T-helper 1 cell treated with Interleukin-12 subunit alpha and Interleukin-12 subunit beta and Interleukin-4 antibody, amounts not matched to agents 30 ng/mL and 1 ng/mL, for 36 hours (primary cell): Measurements from ENCODE around the gene PTGES. TPM values are rescaled to one million over a fixed set of nuclear protein-coding genes. Genes with fewer than 3 reads are reported as not detected.

Experiments
- intact Hi-C: fragments of 100-400 bp; cut with micrococcal nuclease; formaldehyde crosslinking; loops from one replicate; pipeline ENCODE4 v1.15.1; 2024
- total RNA-seq: library from RNA; stranded (reverse); gene quantifications from 2 replicates; pipeline ENCODE4 v1.2.3, GENCODE V29; 2022

PTGES gene
- total RNA-seq, 1 donor from 2014 or later = 0.12 TPM

DNA sequence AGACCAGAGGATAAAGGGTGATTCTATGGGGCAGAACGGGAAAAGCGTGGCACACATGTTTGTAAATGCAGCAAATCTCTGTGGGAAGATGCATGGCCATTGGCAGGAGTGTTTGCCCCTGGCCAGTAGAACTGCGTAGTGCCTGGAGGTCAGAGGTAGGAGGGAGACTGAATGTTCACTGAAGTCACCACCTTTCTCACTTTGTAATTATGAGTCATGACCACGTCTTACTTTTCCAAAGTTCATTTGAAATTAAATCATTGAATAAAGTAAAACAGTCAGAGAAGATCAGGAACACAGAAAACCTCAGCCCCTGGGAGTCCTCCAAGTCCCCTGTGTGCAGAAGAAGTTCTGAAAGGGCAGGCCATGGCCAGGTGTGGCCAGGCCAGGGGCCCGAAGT, 4.6 kb downstream of the PTGES start:
- intact Hi-C loops = no loop called here

DNA sequence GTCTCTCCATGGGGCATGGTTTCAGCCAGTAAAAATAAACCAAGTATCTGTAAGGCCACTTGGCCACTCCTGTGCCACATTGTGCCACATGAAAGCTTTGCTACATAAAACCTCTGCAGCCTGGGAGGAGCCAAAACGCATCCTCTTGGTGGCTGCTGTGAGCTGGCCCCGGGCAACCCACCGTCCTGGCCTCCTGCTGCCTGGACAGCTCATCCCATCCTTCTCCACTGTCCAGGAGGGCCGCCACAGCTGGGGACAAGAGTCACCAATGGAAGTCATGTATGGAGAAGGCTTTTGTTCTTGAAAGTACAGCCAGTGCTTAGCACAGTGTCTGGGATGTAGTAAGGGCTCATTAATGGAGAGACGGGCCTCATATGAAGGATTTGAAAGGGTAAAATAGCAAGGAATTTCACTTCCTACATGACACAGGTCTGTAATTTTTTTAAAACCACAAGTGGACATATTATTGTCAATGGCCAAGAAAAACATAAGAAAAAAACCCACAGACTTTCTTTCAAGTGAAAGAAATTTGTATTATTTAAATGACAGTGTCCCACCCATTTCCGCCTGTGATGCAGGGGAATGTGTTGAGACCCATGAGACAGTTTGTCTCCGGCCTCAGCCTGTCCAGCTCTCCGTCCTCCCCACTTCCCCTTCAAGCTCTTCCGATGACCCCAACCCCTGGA, 6.6 kb downstream of the PTGES start:
- intact Hi-C loops = no loop called here

GRCh38 chr9:129745200-129745599, 7.6 kb downstream of the PTGES start:
- intact Hi-C loops = no loop called here

DNA sequence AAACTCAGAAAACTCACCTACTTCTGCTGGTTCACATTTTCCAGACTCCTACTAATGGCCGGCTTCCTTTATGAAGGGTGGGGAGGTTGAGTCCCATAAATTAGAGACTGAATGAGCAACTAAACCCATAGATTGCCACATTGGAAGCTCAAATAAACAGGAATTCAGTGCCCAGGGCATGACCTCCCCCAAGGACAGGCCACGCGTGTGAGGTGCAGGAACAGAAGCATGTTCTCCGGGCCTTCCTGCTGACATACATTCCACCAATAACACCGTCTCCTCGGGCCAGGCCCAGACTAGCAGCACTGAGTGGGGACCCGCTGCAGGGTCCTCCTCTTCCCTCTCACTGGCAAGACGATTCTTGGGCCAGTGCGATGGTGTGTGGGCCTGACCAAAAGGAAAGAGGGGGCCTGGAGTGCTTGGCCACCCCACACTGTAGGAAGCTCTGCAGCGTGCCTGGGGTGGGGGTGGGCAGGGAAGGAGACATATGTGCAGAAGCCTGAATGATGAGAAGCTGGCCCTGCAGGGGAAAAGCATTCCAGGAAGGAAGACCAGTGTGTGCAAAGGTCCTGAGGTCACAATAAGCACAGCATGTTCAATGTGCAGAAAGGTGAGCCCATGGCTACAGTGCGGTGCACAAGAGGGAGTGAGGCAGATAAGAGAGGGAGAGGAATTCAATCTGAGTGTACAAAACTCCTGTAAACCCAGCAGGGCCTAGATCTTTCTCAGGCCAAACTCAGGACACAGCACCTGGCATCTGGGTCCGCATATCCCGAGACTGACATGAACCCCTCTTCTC, 12.0 kb downstream of the PTGES start:
- intact Hi-C loops = no loop called here

GRCh38 chr9:129740174-129740573, 12.7 kb downstream of the PTGES start:
- intact Hi-C loops = no loop called here

DNA sequence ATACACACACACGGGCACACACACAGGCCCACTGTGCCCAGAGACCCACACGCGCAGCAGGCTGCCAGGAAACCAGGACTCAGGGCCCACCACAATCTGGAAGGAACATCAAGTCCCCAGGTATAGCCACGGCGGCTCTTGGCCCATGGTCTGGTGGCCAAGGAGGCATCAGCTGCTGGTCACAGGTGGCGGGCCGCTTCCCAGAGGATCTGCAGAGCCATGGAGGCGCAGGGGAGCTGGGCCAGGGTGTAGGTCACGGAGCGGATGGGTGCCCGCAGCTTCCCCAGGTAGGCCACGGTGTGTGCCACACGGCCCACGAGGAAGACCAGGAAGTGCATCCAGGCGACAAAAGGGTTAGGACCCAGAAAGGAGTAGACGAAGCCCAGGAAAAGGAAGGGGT, 13.4 kb downstream of the PTGES start:
- intact Hi-C loops = loop anchor here (5.0 kb wide), 1 partner anchor 148 kb away; no protein-coding TSS in a partner anchor

DNA sequence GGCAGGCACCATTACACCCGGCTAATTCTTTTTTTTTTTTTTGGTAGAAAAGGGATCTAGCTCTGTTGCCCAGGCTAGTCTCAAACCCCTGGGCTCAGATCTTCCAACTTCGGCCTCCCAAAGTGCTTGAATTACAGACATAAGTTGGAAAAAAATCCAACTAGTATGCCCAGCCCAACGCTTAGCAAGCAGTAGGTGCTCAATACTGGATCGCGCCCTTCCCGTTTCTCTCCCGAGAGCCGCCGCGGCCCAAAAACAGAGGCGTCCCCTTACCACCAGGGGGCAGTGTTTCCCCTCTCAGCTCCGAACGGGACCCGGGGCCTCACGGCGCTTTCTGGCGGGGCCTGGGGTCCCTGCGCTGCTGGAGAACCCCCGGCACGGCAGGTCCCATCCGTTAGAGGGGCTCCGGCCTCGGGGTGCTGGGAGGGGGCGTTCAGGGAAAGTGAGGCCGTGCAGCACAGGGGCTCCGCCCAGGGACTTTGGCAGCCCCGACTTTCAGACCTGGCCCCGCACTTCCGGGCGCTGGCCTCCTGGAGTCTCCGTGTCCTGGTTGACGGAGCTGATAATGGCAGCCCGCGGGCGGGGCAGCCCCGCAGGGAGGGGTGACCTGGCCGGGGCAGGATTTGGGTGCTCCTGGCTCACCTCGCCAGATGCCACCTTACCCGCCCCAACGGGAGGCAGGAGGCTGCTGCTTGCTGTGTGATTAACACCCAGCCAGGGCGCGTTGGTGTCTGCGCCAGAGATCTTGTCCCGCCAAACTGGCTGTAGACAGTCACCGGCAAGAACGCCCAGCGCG, 15.2 kb downstream of the PTGES start:
- intact Hi-C loops = loop anchor here (1.0 to 5.0 kb wide), 5 partner anchors 11 to 150 kb away; partner anchors contain the start of gene ASB6

- intact Hi-C loops = loop anchor here (5.0 kb wide), 1 partner anchor 151 kb away; no protein-coding TSS in a partner anchor
These were observed 16.5 kb downstream of the PTGES start for GRCh38 chr9:129736334-129736733.

- intact Hi-C loops = loop anchor here (5.0 kb wide), 1 partner anchor 152 kb away; no protein-coding TSS in a partner anchor
These were observed 17.3 kb downstream of the PTGES start for GRCh38 chr9:129735546-129735945.

DNA sequence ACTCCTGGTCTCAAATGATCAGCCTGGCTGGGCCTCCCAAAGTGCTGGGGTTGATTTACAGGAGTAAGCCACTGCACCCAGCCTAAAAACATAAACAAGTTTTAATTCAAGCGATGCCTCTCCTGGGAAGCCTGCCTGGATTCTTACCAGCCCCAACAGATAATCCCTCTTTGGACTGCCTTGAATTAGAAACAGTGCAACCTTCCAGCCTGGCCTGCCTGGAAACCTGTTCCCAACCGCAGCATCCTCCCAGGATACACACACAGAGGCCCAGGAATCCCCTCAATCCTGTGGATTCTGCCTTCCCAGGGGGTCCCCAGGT, 19.2 kb downstream of the PTGES start:
- intact Hi-C loops = no loop called here

- intact Hi-C loops = no loop called here
These were observed 19.8 kb downstream of the PTGES start for GRCh38 chr9:129732946-129733631.

GRCh38 chr9:129732100-129732499, 20.7 kb downstream of the PTGES start:
- intact Hi-C loops = no loop called here

- intact Hi-C loops = no loop called here
These were observed 21.3 kb downstream of the PTGES start for GRCh38 chr9:129731477-129732085.

DNA sequence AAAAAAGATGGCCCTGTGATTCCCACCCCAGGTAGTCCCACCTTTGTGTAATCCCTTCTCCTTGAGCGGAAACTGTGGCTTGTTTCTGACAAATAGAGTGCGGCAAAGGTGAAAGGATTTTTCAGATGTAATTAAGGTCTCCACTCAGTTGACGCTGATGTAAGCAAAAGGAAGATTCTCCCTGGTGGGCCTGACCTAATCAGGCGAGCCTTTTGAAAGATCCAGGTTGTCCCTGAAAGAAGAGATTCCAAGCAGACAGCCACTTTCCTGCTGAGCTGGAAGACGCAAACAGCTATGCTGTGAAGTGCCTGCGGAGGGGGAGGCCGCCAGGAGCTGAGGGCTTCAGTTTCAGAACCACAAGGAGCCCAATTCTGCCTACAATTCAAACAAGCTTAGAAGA, 24.1 kb downstream of the PTGES start:
- intact Hi-C loops = loop anchor here (5.0 kb wide), 1 partner anchor 509 kb away; no protein-coding TSS in a partner anchor

- intact Hi-C loops = loop anchor here (1.0 to 5.0 kb wide), 4 partner anchors 11 to 511 kb away; no protein-coding TSS in a partner anchor
These were observed 26.3 kb downstream of the PTGES start for GRCh38 chr9:129726322-129727160.

DNA sequence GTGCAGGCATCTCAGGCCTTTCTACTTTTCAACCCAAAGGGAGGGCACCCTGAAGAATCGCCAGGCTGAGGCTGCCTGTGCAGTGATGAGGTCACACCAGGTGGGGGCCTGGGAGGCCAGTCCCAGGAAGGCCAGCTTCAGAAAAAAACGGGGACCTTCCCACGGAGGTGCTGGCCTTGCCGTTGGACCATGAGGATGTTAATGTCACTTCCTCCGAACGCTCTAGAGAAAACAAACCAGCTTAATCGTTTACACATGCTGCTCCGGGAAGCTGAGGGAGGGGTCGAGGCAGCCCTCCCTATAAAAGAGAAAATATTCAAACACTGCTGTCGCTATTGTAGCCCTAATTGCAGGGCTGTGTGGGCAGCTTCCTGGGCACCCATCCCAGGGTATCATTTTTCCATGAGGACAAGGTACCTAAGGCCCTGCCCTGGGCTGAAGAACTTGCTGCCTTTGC, 27.0 kb downstream of the PTGES start:
- intact Hi-C loops = loop anchor here (1.0 to 5.0 kb wide), 4 partner anchors 11 to 511 kb away; no protein-coding TSS in a partner anchor

GRCh38 chr9:129724456-129725190, 28.2 kb downstream of the PTGES start:
- intact Hi-C loops = loop anchor here (5.0 kb wide), 1 partner anchor 513 kb away; no protein-coding TSS in a partner anchor

- intact Hi-C loops = no loop called here
These were observed 29.9 kb downstream of the PTGES start for GRCh38 chr9:129722913-129723312.
